Measurements from ENCODE around the gene SOX6.

GRCh38 chr11:16292167-16292859, 64.0 kb downstream of the SOX6 start:
- no peak for TF ChIP-seq CTCF (optimal IDR thresholded peaks at IDR 0.05 in 1 of 3, IDR thresholded peaks at IDR 0.05 in 1 of 3, conservative IDR thresholded peaks at IDR 0.05 in 1 of 3; ENCODE audit: extremely low read depth in 1 of 3, insufficient read depth in 2 of 3, low read length in 3 of 3)
- no peak for TF ChIP-seq EZH2 (IDR thresholded peaks at IDR 0.05; ENCODE audit: low read length)

Measured in keratinocyte (primary cell).